GM21737 (cell line): ENCODE measurements around the gene SLC22A3.

Experiments used
- ATAC-seq: cut with Tn5 transposase; IDR thresholded peaks from one replicate; pipeline ENCODE4 v1.9.1; 2021; ENCODE audit warnings: mild to moderate bottlenecking, moderate library complexity; ENCODE audit not compliant: unreplicated experiment

SLC22A3 gene

DNA sequence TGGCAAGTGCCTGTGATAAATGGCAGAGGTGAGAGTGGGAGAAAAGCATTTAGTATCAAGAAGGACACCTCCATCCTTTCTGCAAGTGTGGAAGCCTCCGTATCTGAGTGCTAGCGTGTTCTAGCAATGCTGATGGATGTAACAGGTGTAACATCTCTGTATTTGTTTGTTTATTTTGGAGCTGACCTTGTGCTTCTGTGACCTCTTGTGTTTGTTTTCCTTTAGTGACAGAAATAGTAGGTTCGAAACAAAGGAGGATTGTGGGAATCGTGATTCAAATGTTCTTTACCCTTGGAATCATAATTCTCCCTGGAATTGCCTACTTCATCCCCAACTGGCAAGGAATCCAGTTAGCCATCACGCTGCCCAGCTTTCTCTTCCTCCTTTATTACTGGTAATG is 60.4 kb downstream of the SLC22A3 start:
- no peak for ATAC-seq

DNA sequence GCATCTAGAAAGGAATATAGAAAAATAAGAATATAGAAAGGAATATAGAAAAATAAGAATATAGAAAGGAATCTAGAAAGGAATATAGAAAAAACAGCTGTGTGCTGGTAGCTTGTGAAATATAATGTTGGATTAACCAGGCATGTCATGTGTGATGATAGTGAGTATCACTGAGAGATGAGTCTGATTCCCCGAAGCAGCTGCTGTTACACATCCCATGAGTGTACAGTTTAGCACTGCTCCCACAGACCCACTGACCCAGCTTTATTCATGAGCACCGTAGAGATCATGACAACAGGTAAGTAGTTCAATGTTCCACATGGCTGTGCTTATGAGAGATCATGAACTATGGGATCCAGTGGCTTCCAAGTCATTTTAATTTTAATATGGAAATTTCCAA is 64.8 kb downstream of the SLC22A3 start:
- ATAC-seq: no peak

DNA sequence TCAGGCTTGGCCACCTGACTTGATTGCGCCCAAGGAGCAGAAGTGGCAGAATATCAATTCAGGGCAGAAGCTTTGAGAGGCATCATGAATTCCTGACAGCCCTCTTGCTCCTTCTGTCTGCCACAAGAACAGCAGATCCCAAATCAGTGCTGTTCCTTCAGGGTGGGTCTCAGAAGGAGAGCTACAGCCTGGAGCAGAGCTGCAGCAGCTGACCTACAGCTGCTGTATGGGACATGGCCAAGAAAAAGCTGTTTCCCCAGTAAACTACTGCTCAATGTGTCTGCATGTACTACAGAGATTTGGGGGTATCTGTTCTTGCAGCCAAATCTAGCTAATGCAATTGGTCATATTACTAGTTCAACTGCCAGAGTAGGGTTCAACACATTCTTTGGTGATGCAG is 69.0 kb downstream of the SLC22A3 start:
- ATAC-seq: no peak

- no peak for ATAC-seq
These were observed 69.4 kb downstream of the SLC22A3 start for GRCh38 chr6:160417550-160417949.

DNA sequence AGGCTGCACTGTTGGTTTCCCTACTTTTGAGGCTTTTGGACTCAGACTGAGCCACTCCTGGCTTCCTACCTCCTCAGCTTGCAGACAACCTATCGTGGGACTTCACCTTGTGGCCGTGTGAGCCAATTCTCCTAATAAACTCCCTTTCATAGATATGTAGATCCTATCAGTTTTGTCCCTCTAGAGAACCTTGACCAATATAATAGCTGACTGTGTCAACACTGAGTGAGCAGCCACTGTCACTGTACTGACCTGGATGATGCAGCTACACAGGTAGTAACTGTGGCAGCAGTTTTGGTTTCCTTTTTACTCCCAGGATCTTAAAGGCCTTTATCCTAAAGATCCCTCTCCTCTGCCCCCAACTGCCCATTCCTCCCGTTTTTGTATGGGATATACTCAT is 70.2 kb downstream of the SLC22A3 start:
- no peak for ATAC-seq

GRCh38 chr6:160419488-160419887 is 71.3 kb downstream of the SLC22A3 start:
- ATAC-seq: no peak

DNA sequence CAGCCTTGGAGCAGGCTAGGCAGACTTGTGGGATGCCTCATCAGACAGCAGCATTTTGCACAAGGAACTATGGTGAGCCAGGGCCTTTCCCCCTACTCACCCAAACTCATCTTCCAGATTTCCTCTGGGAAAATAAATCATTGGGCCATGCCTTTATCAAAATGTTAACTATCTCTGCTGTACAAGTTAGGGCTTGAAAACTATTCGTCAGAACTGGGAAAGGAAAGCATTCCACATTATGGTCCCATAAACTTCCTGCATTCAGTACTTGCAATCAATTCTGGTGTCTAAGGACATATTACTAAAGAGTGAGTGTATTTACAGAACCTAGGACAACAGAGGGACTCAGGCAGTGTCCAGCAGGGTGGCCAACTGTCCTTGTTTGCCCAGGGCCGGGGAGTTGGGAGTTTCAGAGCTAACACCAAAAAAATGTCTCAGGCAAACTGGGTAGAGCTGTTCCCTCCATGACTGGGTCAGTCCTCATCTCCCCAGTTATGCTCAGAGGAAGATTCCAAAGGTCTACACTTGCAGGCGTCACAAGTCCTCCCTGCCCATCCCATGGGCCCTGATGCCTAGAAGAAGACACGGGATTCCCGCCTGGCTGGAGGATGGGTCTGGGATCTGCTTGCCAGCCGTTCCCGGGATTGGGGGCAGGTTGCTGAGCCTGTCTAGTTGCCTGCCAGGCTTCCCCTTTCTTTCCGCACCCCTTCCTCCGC is 72.2 kb downstream of the SLC22A3 start:
- no peak for ATAC-seq

DNA sequence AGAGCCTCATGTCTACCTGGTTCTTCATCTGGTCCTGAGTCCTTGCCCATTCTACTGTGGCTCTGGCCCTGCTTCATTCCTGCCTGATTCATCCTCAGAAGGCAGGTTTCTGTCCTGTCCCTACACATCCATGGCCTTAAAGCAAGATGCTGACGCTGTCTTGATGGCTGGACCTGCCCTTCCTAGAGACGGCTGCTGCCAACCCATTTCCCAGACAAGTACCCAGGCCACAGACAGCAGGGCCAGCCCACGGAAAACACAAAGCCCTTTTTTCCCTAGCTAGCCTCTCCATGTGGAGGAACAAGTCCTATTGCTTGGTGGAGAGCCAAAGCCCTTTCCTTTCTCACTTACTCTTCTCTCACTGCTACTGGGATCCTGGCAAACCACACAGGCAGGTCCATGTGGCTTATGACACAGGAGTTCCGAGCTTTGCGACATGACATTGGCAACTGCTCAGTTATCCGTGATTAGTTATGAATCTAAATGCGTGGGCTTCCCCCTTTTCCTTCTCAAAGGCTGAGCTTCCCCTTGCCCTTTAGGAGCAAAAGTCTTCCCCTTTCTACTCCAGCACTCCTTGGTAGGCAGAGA is 72.9 kb downstream of the SLC22A3 start:
- ATAC-seq: no peak

GRCh38 chr6:160421854-160422253 is 73.7 kb downstream of the SLC22A3 start:
- ATAC-seq: no peak

DNA sequence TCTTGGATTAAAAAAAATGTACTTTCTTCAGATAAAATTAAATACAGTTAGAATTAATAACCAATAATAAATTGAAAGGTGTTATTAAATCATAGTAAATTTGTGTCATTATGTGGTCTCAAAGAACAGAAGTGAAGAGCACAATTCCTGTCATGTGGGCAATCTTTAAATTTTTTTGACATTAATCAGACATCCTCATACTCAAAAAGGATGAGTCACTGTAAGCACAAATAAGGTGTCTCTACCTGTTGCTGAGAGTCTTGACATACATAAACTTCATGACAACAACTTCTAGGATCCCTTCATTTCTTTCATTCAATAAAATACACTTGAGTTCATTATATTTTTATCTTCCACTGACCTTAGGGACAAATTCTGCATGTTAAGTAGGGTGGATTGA is 76.1 kb downstream of the SLC22A3 start:
- ATAC-seq: no peak

DNA sequence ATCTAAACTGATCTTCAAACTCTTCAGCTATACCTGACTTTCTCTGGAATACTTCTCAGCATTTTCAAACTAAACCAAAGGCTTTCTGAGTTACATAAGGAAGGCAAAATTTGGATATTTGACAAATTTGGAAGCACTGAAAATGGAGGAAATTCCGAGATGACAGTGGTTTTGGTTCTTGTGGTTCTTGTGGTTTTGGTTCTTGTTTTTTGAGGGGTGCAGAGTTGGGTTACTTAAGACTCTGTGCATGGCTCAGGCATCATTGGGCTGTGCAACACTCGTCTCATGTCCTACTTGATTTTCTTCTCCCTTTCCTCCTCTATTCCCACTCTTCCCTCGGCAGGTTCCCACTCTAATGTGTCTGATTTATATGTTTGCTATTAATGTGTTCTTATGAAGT is 78.0 kb downstream of the SLC22A3 start:
- ATAC-seq: no peak

GRCh38 chr6:160427312-160428068 is 79.3 kb downstream of the SLC22A3 start:
- no peak for ATAC-seq

DNA sequence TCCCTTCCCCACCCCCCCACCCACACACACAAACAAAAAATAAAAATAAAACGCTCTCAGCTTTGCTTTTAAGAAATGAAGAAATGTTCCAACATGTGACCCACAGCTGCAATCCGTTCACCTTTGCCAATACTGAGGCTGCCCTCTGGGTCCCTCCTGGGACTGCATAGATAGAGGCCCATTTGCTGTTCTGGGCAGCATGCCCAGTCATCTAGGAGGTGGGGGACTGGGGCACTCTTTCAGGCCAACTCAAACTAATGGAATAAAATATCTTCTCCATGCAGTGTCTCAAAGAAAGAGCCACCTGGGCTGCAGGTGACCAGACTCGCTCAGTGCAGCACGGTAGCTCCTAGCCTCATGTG is 79.9 kb downstream of the SLC22A3 start:
- no peak for ATAC-seq

DNA sequence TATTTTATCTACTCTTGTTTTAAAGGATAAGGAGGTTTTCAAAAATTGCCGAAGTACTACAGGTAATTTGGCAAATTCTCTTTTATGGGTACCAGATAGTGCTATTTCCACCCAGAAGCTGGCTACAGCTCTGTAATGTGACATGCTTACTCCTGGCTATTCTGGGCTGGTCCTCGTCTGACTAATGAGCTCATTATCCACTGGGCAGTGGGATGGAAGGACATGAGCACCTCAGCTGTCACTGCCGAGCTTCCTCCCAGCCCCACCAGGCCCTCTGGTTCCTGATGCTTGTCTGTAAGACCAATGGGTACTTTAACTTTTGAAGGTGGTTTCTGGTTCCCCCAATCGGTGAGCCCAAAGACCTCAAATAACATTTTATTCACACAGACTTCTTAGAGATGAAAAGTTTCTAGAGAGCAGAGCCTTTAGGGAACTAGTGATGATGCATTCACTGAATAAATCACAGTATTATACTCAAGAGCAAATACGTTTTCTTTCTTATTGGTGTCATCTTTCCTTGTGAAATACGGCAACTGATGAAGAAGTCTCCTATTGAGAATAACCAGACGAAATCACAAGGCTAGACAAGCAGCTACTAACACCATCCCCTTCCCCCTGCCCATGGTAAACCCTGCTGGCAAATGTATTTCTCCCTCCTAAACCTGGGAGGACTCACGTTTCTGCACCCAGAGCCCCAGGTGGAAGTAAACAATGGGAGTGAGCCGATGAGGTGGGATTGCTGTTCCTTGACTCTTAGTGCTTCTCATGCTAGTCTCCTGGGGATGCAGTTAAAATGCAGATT is 80.8 kb downstream of the SLC22A3 start:
- ATAC-seq: no peak

- no peak for ATAC-seq
These were observed 81.4 kb downstream of the SLC22A3 start for GRCh38 chr6:160429620-160429895.

GRCh38 chr6:160430203-160430602 is 82.0 kb downstream of the SLC22A3 start:
- ATAC-seq: no peak

- ATAC-seq: no peak
These were observed 82.6 kb downstream of the SLC22A3 start for GRCh38 chr6:160430751-160431150.

- ATAC-seq: no peak
These were observed 83.0 kb downstream of the SLC22A3 start for GRCh38 chr6:160431226-160431625.

DNA sequence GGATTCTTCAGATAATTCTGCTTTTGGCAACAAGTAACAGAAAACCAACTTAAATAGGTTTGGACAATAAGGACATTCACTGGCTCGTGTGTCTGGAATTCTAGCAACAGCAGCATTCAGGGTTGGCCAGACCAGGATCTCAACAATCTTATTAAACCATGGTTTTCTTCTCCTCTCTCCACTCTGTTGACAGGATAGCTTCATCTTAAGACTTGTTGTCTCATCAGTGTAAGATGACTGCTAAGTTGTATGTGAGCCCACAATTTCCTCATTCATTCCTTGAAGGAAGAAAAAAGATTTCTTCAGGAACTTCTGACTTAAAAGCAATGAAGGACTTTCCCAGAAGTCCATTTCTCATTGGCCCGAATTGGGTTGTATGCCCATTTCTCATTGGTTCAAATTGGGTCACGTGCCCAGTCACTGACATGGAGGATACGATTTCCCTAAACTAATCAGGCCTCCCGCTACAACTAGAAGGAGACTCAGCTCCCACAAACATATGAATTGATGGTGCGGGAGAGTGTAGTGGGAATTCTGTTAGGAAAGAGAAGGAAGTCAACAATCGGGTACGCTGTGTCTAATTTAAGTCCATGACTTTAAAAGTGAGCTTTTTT is 83.7 kb downstream of the SLC22A3 start:
- no peak for ATAC-seq

DNA sequence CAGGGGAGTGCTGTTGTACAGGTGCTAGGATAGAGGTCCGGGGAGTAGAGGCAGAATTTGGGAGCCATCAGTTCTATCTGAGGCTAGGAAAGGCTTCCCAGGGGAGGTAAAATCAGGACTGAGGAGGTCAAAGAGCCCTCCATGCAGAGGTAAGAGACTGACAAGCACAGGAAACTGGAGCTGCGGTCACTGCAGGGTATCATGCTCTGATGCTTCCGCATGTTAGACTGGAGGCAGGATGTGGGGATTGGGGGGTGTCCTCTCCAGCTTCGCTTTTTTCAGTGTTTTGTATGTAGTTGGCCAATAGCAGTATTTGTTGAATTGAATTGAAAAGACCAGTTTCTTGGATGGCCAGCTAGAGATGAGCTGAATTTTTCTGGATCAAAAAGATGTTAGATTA is 87.8 kb downstream of the SLC22A3 start:
- no peak for ATAC-seq

- no peak for ATAC-seq
These were observed 89.0 kb downstream of the SLC22A3 start for GRCh38 chr6:160437154-160437553.
